ENCODE results near the gene RPS6KA2. TPM values are rescaled to one million over a fixed set of nuclear protein-coding genes. Genes with fewer than 3 reads are reported as not detected.

The RPS6KA2 gene
- total RNA-seq, 1 experiment from 2014 or later: 4.1 TPM

- ATAC-seq (no peak), DNase-seq (ENCODE audit: low read depth, low spot score) (no peak)
- no peak for TF ChIP-seq POLR2AphosphoS5 (IDR thresholded peaks at IDR 0.05; ENCODE audit: low read depth, low read length)
- no peak for TF ChIP-seq REST (IDR thresholded peaks at IDR 0.05; ENCODE audit: insufficient read depth in 1 of 2, low read depth in 2 of 2, low read length in 1 of 2)
- no peak for TF ChIP-seq TCF7L2 (IDR thresholded peaks at IDR 0.05; ENCODE audit: low read depth, low read length)
- no peak for TF ChIP-seq SIN3A (IDR thresholded peaks at IDR 0.05; ENCODE audit: borderline replicate concordance, insufficient read depth, low read depth, low read length)
- TF ChIP-seq CTCF (IDR thresholded peaks at IDR 0.05): no peak
- intact Hi-C loops (cut with micrococcal nuclease; ENCODE audit: unreplicated experiment): no loop called here
- Histone ChIP-seq H3K4me1 (ENCODE audit: control insufficient read depth, insufficient read depth, low read length) (no peaks in the 10 kb centered on the region), H3K9me3 (ENCODE audit: control insufficient read depth, insufficient read depth, low read depth, low read length) (no peaks in the 10 kb centered on the region), H3K27me3 (ENCODE audit: control insufficient read depth, insufficient read depth, low read length) (no peaks in the 10 kb centered on the region), H3K4me3 (ENCODE audit: low read depth in 2 of 2, low read length in 2 of 2) (no peak overlapping the region), H3K36me3 (ENCODE audit: control insufficient read depth, insufficient read depth, low read length) (no peaks in the 10 kb centered on the region), H3K27ac (ENCODE audit: low read length) (no peak overlapping the region)
- BruUV-seq (replicated peaks): no TSS peak
- ChIA-PET CTCF (interaction anchor here (0.6 to 1.1 kb wide), 2 partner anchors 85 to 122 kb away, joined by 4 to 10 read pairs; no protein-coding TSS in a partner anchor), POLR2A (no interaction called here)
- in situ Hi-C loops (cut with HindIII; ENCODE audit: low pct_unique_long_range_greater_than_20kb, low sequenced_read_pairs): no loop called here
Observed at GRCh38 chr6:166398348-166398747, 228.7 kb downstream of the RPS6KA2 start.

GRCh38 chr6:166397849-166398248 is 229.2 kb downstream of the RPS6KA2 start:
- intact Hi-C loops (cut with micrococcal nuclease; ENCODE audit: unreplicated experiment) (no loop called here), in situ Hi-C loops (cut with HindIII; ENCODE audit: low pct_unique_long_range_greater_than_20kb, low sequenced_read_pairs) (no loop called here)
- H3K4me1 ChIP-seq (ENCODE audit: control insufficient read depth, insufficient read depth, low read length): no peaks in the 10 kb centered on the region
- H3K9me3 ChIP-seq (ENCODE audit: control insufficient read depth, insufficient read depth, low read depth, low read length): no peaks in the 10 kb centered on the region
- BruUV-seq (replicated peaks): no TSS peak
- H3K27ac ChIP-seq (ENCODE audit: low read length): no peak overlapping the region
- POLR2A ChIA-PET: no interaction called here
- H3K36me3 ChIP-seq (ENCODE audit: control insufficient read depth, insufficient read depth, low read length): no peaks in the 10 kb centered on the region
- CTCF ChIA-PET: no interaction called here
- ATAC-seq (no peak), DNase-seq (ENCODE audit: low read depth, low spot score) (no peak)
- H3K27me3 ChIP-seq (ENCODE audit: control insufficient read depth, insufficient read depth, low read length): no peaks in the 10 kb centered on the region
- no peak overlapping the region for H3K4me3 ChIP-seq (ENCODE audit: low read depth in 2 of 2, low read length in 2 of 2)
- TF ChIP-seq CTCF (IDR thresholded peaks at IDR 0.05) (no peak), TCF7L2 (IDR thresholded peaks at IDR 0.05; ENCODE audit: low read depth, low read length) (no peak)

GRCh38 chr6:166395778-166396177 is 231.3 kb downstream of the RPS6KA2 start:
- DNase-seq (ENCODE audit: low read depth, low spot score) (no peak), ATAC-seq (no peak)
- Histone ChIP-seq H3K27ac (ENCODE audit: low read length) (no peak overlapping the region), H3K9me3 (ENCODE audit: control insufficient read depth, insufficient read depth, low read depth, low read length) (no peaks in the 10 kb centered on the region), H3K27me3 (ENCODE audit: control insufficient read depth, insufficient read depth, low read length) (no peaks in the 10 kb centered on the region), H3K36me3 (ENCODE audit: control insufficient read depth, insufficient read depth, low read length) (no peaks in the 10 kb centered on the region), H3K4me3 (ENCODE audit: low read depth in 2 of 2, low read length in 2 of 2) (no peak overlapping the region), H3K4me1 (ENCODE audit: control insufficient read depth, insufficient read depth, low read length) (no peaks in the 10 kb centered on the region)
- ChIA-PET POLR2A (no interaction called here), CTCF (no interaction called here)
- in situ Hi-C loops (cut with HindIII; ENCODE audit: low pct_unique_long_range_greater_than_20kb, low sequenced_read_pairs): no loop called here
- TF ChIP-seq SIN3A (IDR thresholded peaks at IDR 0.05; ENCODE audit: borderline replicate concordance, insufficient read depth, low read depth, low read length) (no peak), TCF7L2 (IDR thresholded peaks at IDR 0.05; ENCODE audit: low read depth, low read length) (no peak), REST (IDR thresholded peaks at IDR 0.05; ENCODE audit: insufficient read depth in 1 of 2, low read depth in 2 of 2, low read length in 1 of 2) (no peak), CTCF (IDR thresholded peaks at IDR 0.05) (no peak), POLR2AphosphoS5 (IDR thresholded peaks at IDR 0.05; ENCODE audit: low read depth, low read length) (no peak)
- BruUV-seq (replicated peaks): no TSS peak
- intact Hi-C loops (cut with micrococcal nuclease; ENCODE audit: unreplicated experiment): no loop called here

Measured in Panc1 (cell line).